OCI-LY1 (cell line): ENCODE results near the gene PLA2G12A.

Experiments used
- H2AFZ ChIP-seq: fragments of 200-600 bp; sonication (generic), shearing (Covaris generic); 2 replicates; pipeline ENCODE4 v1.6.0; 2014; ENCODE audit warnings: antibody characterized with exemption, mild to moderate bottlenecking, low read length
- H3F3A ChIP-seq: fragments of 200-600 bp; sonication (generic), shearing (Covaris generic); 2 replicates; pipeline ENCODE4 v1.6.0; 2014; ENCODE audit warnings: mild to moderate bottlenecking, antibody characterized with exemption, low read length, moderate library complexity; ENCODE audit not compliant: insufficient read depth
- H3K27ac ChIP-seq: fragments of 200-600 bp; sonication (generic); 2 replicates; pipeline ENCODE4 v1.5.1; 2014; ENCODE audit warnings: low read length, mixed run types, mild to moderate bottlenecking, low read depth; ENCODE audit not compliant: poor library complexity, severe bottlenecking
- H3K27me3 ChIP-seq: fragments of 200-600 bp; sonication (generic); 2 replicates; pipeline ENCODE4 v1.6.0; 2014; ENCODE audit warnings: antibody characterized with exemption, mild to moderate bottlenecking, low read length, moderate library complexity; ENCODE audit not compliant: insufficient read depth
- H3K36me3 ChIP-seq: fragments of 200-600 bp; sonication (generic); 2 replicates; pipeline ENCODE4 v1.6.1; 2014; ENCODE audit warnings: mild to moderate bottlenecking, antibody characterized with exemption, low read length, moderate library complexity, mixed read lengths; ENCODE audit not compliant: insufficient read depth
- H3K4me1 ChIP-seq: fragments of 200-600 bp; sonication (generic); 2 replicates; pipeline ENCODE4 v1.5.1; 2014; ENCODE audit warnings: mild to moderate bottlenecking, low read length, moderate library complexity; ENCODE audit not compliant: insufficient read depth, severe bottlenecking
- H3K4me2 ChIP-seq: fragments of 200-600 bp; sonication (generic), shearing (Covaris generic); 2 replicates; pipeline ENCODE4 v1.6.1; 2014; ENCODE audit warnings: low read length
- H3K4me3 ChIP-seq: fragments of 200-600 bp; sonication (generic); 2 replicates; pipeline ENCODE4 v1.5.1; 2014; ENCODE audit warnings: low read length, low read depth, mild to moderate bottlenecking, mixed read lengths; ENCODE audit not compliant: poor library complexity, severe bottlenecking
- H3K79me2 ChIP-seq: fragments of 200-600 bp; shearing (Covaris generic); 2 replicates; pipeline ENCODE4 v1.6.1; 2016; ENCODE audit warnings: mixed run types, low read length, mixed read lengths; ENCODE audit not compliant: insufficient read depth
- H3K9ac ChIP-seq: fragments of 200-600 bp; sonication (generic), shearing (Covaris generic); 2 replicates; pipeline ENCODE4 v1.6.1; 2014; ENCODE audit warnings: mild to moderate bottlenecking, low read length, mixed read lengths
- H3K9me2 ChIP-seq: fragments of 200-600 bp; sonication (generic), shearing (Covaris generic); 2 replicates; pipeline ENCODE4 v1.6.1; 2014; ENCODE audit warnings: low read depth, mild to moderate bottlenecking, low read length, mixed read lengths
- H3K9me3 ChIP-seq: fragments of 200-600 bp; shearing (Covaris generic); 2 replicates; pipeline ENCODE4 v1.6.1; 2014; ENCODE audit warnings: low read length, mixed read lengths
- H4K20me1 ChIP-seq: fragments of 200-600 bp; sonication (generic), shearing (Covaris generic); 2 replicates; pipeline ENCODE4 v1.6.0; 2016; ENCODE audit warnings: mild to moderate bottlenecking, low read length; ENCODE audit not compliant: insufficient read depth
- CTCF ChIP-seq: fragments of 200-600 bp; sonication (generic), shearing (Covaris generic); IDR thresholded peaks from 2 replicates; pipeline ENCODE4 v1.5.1; 2017; ENCODE audit warnings: mild to moderate bottlenecking, antibody characterized with exemption, low read length, moderate library complexity, mixed read lengths
- EZH2 ChIP-seq: fragments of 200-600 bp; sonication (generic), shearing (Covaris generic); IDR thresholded peaks from 2 replicates; pipeline ENCODE4 v1.8.0; 2017; ENCODE audit warnings: borderline replicate concordance, mixed run types, mild to moderate bottlenecking, antibody characterized with exemption, low read length, moderate library complexity, mixed read lengths

PLA2G12A gene

GRCh38 chr4:109718759-109719158 lies 11.1 kb downstream of the PLA2G12A start:
- no peaks in the 10 kb centered on the region for H3K9me2 ChIP-seq
- H3K27me3 ChIP-seq, result no peaks in the 10 kb centered on the region
- H3K79me2 ChIP-seq, result peaks cover 16% of the 10 kb centered on the region; the same call in 1 of the 2 replicates
- no peak overlapping the region for H3K9ac ChIP-seq
- no peak overlapping the region for H3K27ac ChIP-seq
- H2AFZ ChIP-seq, result no peak overlapping the region
- no peak overlapping the region for H3K4me2 ChIP-seq
- no peak overlapping the region for H3K4me3 ChIP-seq
- no peaks in the 10 kb centered on the region for H3K4me1 ChIP-seq
- no peaks in the 10 kb centered on the region for H3K9me3 ChIP-seq
- TF ChIP-seq EZH2 (no peak), CTCF (no peak)
- no peaks in the 10 kb centered on the region for H4K20me1 ChIP-seq
- H3K36me3 ChIP-seq, result peaks cover 50% of the 10 kb centered on the region
- 0 out of 2 replicates have a peak, but pooled peaks cover 2% of the 10 kb centered on the region for H3F3A ChIP-seq

- TF ChIP-seq EZH2 (no peak), CTCF (no peak)
- Histone ChIP-seq H3K27me3 (no peaks in the 10 kb centered on the region), H4K20me1 (no peaks in the 10 kb centered on the region), H3F3A (0 out of 2 replicates have a peak, but pooled peaks cover 2% of the 10 kb centered on the region), H3K9ac (no peak overlapping the region), H3K36me3 (peaks cover 58% of the 10 kb centered on the region), H3K79me2 (0 out of 2 replicates have a peak, but pooled peaks cover 5% of the 10 kb centered on the region), H3K4me1 (no peaks in the 10 kb centered on the region), H2AFZ (no peak overlapping the region), H3K9me3 (no peaks in the 10 kb centered on the region), H3K27ac (no peak overlapping the region), H3K4me2 (no peak overlapping the region), H3K9me2 (no peaks in the 10 kb centered on the region), H3K4me3 (no peak overlapping the region)
Measured at GRCh38 chr4:109713500-109713899, 16.4 kb downstream of the PLA2G12A start.

GRCh38 chr4:109708990-109709389 lies 20.9 kb downstream of the PLA2G12A start:
- Histone ChIP-seq H2AFZ (no peak overlapping the region), H3K27me3 (no peaks in the 10 kb centered on the region), H3K9ac (no peak overlapping the region), H3K36me3 (peaks cover 27% of the 10 kb centered on the region), H3K9me3 (no peaks in the 10 kb centered on the region), H3K4me1 (peaks cover under 1% of the 10 kb centered on the region), H3F3A (no peaks in the 10 kb centered on the region), H4K20me1 (no peaks in the 10 kb centered on the region), H3K79me2 (no peaks in the 10 kb centered on the region), H3K9me2 (no peaks in the 10 kb centered on the region), H3K4me2 (no peak overlapping the region), H3K4me3 (no peak overlapping the region), H3K27ac (no peak overlapping the region)
- TF ChIP-seq CTCF, result no peak
- TF ChIP-seq EZH2, result no peak
